ENCODE results near the gene PDCL2. TPM values are rescaled to one million over a fixed set of nuclear protein-coding genes. Genes with fewer than 3 reads are reported as not detected.

PDCL2 gene
- total RNA-seq, 1 experiment from 2014 or later: not detected

- H3K4me3 ChIP-seq (ENCODE audit: insufficient read depth, low read depth, low read length): no peak overlapping the region
- no peaks in the 10 kb centered on the region for H3K27me3 ChIP-seq (ENCODE audit: control insufficient read depth, insufficient read depth, low read length)
- no peak for DNase-seq
- no peaks in the 10 kb centered on the region; the same call in none of the 2 replicates for H3K36me3 ChIP-seq (replicated peaks; ENCODE audit: control insufficient read depth, insufficient read depth, low read length)
These were observed 53.5 kb downstream of the PDCL2 start for GRCh38 chr4:55538531-55538930.

- no peak for DNase-seq
- Histone ChIP-seq H3K4me3 (ENCODE audit: insufficient read depth, low read depth, low read length) (no peak overlapping the region), H3K27me3 (ENCODE audit: control insufficient read depth, insufficient read depth, low read length) (no peaks in the 10 kb centered on the region), H3K36me3 (replicated peaks; ENCODE audit: control insufficient read depth, insufficient read depth, low read length) (no peaks in the 10 kb centered on the region; the same call in 1 of the 2 replicates)
These were observed 57.7 kb downstream of the PDCL2 start for GRCh38 chr4:55534306-55534705.

GRCh38 chr4:55530691-55531090 is 61.4 kb downstream of the PDCL2 start:
- H3K27me3 ChIP-seq (ENCODE audit: control insufficient read depth, insufficient read depth, low read length): no peaks in the 10 kb centered on the region
- H3K36me3 ChIP-seq (replicated peaks; ENCODE audit: control insufficient read depth, insufficient read depth, low read length): no peaks in the 10 kb centered on the region; the same call in 1 of the 2 replicates
- DNase-seq: no peak
- no peak overlapping the region for H3K4me3 ChIP-seq (ENCODE audit: insufficient read depth, low read depth, low read length)

- H3K4me3 ChIP-seq (ENCODE audit: insufficient read depth, low read depth, low read length): no peak overlapping the region
- no peaks in the 10 kb centered on the region; the same call in 1 of the 2 replicates for H3K36me3 ChIP-seq (replicated peaks; ENCODE audit: control insufficient read depth, insufficient read depth, low read length)
- no peaks in the 10 kb centered on the region for H3K27me3 ChIP-seq (ENCODE audit: control insufficient read depth, insufficient read depth, low read length)
- DNase-seq: no peak
These were observed 61.9 kb downstream of the PDCL2 start for GRCh38 chr4:55530167-55530566.

- no peak for DNase-seq
- Histone ChIP-seq H3K27me3 (ENCODE audit: control insufficient read depth, insufficient read depth, low read length) (no peaks in the 10 kb centered on the region), H3K4me3 (ENCODE audit: insufficient read depth, low read depth, low read length) (no peak overlapping the region), H3K36me3 (replicated peaks; ENCODE audit: control insufficient read depth, insufficient read depth, low read length) (no peaks in the 10 kb centered on the region)
These were observed 63.6 kb downstream of the PDCL2 start for GRCh38 chr4:55528491-55528890.

- DNase-seq: no peak
- no peaks in the 10 kb centered on the region for H3K36me3 ChIP-seq (replicated peaks; ENCODE audit: control insufficient read depth, insufficient read depth, low read length)
- H3K4me3 ChIP-seq (ENCODE audit: insufficient read depth, low read depth, low read length): no peak overlapping the region
- H3K27me3 ChIP-seq (ENCODE audit: control insufficient read depth, insufficient read depth, low read length): no peaks in the 10 kb centered on the region
These were observed 67.0 kb downstream of the PDCL2 start for GRCh38 chr4:55524844-55525571.

GRCh38 chr4:55518442-55518841 is 73.6 kb downstream of the PDCL2 start:
- Histone ChIP-seq H3K27me3 (ENCODE audit: control insufficient read depth, insufficient read depth, low read length) (no peaks in the 10 kb centered on the region), H3K36me3 (replicated peaks; ENCODE audit: control insufficient read depth, insufficient read depth, low read length) (no peaks in the 10 kb centered on the region), H3K4me3 (ENCODE audit: insufficient read depth, low read depth, low read length) (no peak overlapping the region)
- DNase-seq: no peak

GRCh38 chr4:55517526-55518229 is 74.4 kb downstream of the PDCL2 start:
- no peak for DNase-seq
- Histone ChIP-seq H3K36me3 (replicated peaks; ENCODE audit: control insufficient read depth, insufficient read depth, low read length) (no peaks in the 10 kb centered on the region), H3K27me3 (ENCODE audit: control insufficient read depth, insufficient read depth, low read length) (no peaks in the 10 kb centered on the region), H3K4me3 (ENCODE audit: insufficient read depth, low read depth, low read length) (no peak overlapping the region)

- H3K4me3 ChIP-seq (ENCODE audit: insufficient read depth, low read depth, low read length): no peak overlapping the region
- H3K36me3 ChIP-seq (replicated peaks; ENCODE audit: control insufficient read depth, insufficient read depth, low read length): no peaks in the 10 kb centered on the region
- H3K27me3 ChIP-seq (ENCODE audit: control insufficient read depth, insufficient read depth, low read length): no peaks in the 10 kb centered on the region
- DNase-seq: no peak
These were observed 79.0 kb downstream of the PDCL2 start for GRCh38 chr4:55512922-55513571.

GRCh38 chr4:55512077-55512476 is 80.0 kb downstream of the PDCL2 start:
- no peak overlapping the region for H3K4me3 ChIP-seq (ENCODE audit: insufficient read depth, low read depth, low read length)
- H3K36me3 ChIP-seq (replicated peaks; ENCODE audit: control insufficient read depth, insufficient read depth, low read length): no peaks in the 10 kb centered on the region
- H3K27me3 ChIP-seq (ENCODE audit: control insufficient read depth, insufficient read depth, low read length): no peaks in the 10 kb centered on the region
- DNase-seq: no peak

GRCh38 chr4:55510685-55511084 is 81.4 kb downstream of the PDCL2 start:
- Histone ChIP-seq H3K27me3 (ENCODE audit: control insufficient read depth, insufficient read depth, low read length) (no peaks in the 10 kb centered on the region), H3K36me3 (replicated peaks; ENCODE audit: control insufficient read depth, insufficient read depth, low read length) (no peaks in the 10 kb centered on the region), H3K4me3 (ENCODE audit: insufficient read depth, low read depth, low read length) (no peak overlapping the region)
- no peak for DNase-seq

- Histone ChIP-seq H3K36me3 (replicated peaks; ENCODE audit: control insufficient read depth, insufficient read depth, low read length) (no peaks in the 10 kb centered on the region), H3K27me3 (ENCODE audit: control insufficient read depth, insufficient read depth, low read length) (no peaks in the 10 kb centered on the region), H3K4me3 (ENCODE audit: insufficient read depth, low read depth, low read length) (no peak overlapping the region)
- DNase-seq: no peak
These were observed 82.8 kb downstream of the PDCL2 start for GRCh38 chr4:55509266-55509665.

- Histone ChIP-seq H3K36me3 (replicated peaks; ENCODE audit: control insufficient read depth, insufficient read depth, low read length) (no peaks in the 10 kb centered on the region), H3K27me3 (ENCODE audit: control insufficient read depth, insufficient read depth, low read length) (no peaks in the 10 kb centered on the region), H3K4me3 (ENCODE audit: insufficient read depth, low read depth, low read length) (no peak overlapping the region)
- no peak for DNase-seq
These were observed 84.4 kb downstream of the PDCL2 start for GRCh38 chr4:55507612-55508011.
